Activated T-helper 1 cell treated with anti-CD3 and anti-CD28 coated beads, Interleukin-12 subunit alpha, Interleukin-12 subunit beta, Interleukin-2, Interleukin-4 antibody, amounts not matched to agents 30 ng/mL and 10 ng/mL and 1 ng/mL, durations not matched to agents 14 hours and 24 hours and 36 hours (primary cell): ENCODE results near the gene AQP6. TPM values are rescaled to one million over a fixed set of nuclear protein-coding genes. Genes with fewer than 3 reads are reported as not detected.

Experiments used
- DNase-seq: peaks from one replicate; pipeline ENCODE4 v3.0.0; 2021; ENCODE audit warnings: low spot score
- H3K27ac Mint-ChIP-seq: one replicate; pipeline ENCODE4 v1.8.0; 2021; ENCODE audit warnings: mild to moderate bottlenecking, mixed read lengths
- H3K27me3 Mint-ChIP-seq: one replicate; pipeline ENCODE4 v1.8.0; 2022; ENCODE audit warnings: mild to moderate bottlenecking, moderate library complexity, mixed read lengths; ENCODE audit not compliant: insufficient read depth
- H3K36me3 Mint-ChIP-seq: one replicate; pipeline ENCODE4 v1.8.0; 2021; ENCODE audit warnings: low read depth, mixed read lengths
- H3K4me1 Mint-ChIP-seq: one replicate; pipeline ENCODE4 v1.8.0; 2021; ENCODE audit warnings: low read depth, mixed read lengths
- H3K4me3 Mint-ChIP-seq: one replicate; pipeline ENCODE4 v1.8.0; 2021; ENCODE audit warnings: mild to moderate bottlenecking, moderate library complexity, mixed read lengths
- H3K9me3 Mint-ChIP-seq: one replicate; pipeline ENCODE4 v1.8.0; 2021; ENCODE audit warnings: mixed read lengths
- intact Hi-C: fragments of 100-400 bp; cut with micrococcal nuclease; formaldehyde crosslinking; loops from one replicate; pipeline ENCODE4 v1.15.1; 2024
- total RNA-seq: library from RNA; stranded (reverse); gene quantifications from 2 replicates; pipeline ENCODE4 v1.2.3, GENCODE V29; 2022

Gene AQP6
- total RNA-seq, 1 donor from 2014 or later = not detected

DNA sequence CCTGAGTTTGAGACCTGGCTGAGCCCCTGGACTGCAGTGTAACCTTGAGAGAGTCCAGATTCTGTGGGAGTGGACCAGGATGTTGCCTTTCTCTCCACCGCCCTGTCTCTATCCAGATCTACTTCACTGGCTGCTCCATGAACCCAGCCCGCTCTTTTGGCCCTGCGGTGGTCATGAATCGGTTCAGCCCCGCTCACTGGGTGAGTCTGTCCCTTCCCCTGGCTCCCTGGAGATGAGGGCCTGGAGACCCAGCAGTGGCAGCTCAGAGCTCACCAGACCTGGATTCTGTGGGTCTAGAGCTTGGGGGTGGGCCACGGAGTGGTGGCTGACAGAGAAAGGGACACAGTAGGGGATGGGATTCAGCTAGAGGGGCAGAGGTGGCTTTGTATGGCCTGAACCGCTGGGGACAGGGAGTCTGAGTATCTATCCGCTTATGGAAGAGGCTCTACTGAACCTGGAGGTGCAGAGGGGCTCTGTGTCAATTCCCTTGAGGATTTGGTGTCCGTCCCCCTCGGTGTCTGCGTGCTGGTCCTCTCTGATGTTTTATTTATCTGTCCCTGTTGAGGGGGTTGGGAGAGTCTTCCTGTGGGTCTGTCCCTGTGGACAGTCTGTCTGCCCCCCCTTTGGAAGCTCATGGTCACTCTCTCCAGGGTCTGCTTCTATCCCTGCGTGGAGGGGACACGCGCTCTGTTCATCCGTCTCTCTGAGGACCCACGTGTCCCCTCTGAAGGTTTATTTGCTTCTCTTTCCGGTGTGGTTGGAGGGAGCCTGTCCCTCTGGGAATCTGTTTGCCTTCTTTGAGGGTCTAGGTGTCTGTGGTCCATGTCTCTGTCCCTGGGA is 8.6 kb upstream of the AQP6 start:
- H3K4me1 Mint-ChIP-seq = peaks cover 7% of the 10 kb centered on the region
- DNase-seq = no peak
- H3K27me3 Mint-ChIP-seq = peaks cover 55% of the 10 kb centered on the region
- H3K9me3 Mint-ChIP-seq = no peaks in the 10 kb centered on the region
- no peaks in the 10 kb centered on the region for H3K36me3 Mint-ChIP-seq
- no peak overlapping the region for H3K27ac Mint-ChIP-seq
- no peak overlapping the region for H3K4me3 Mint-ChIP-seq
- intact Hi-C loops = no loop called here

GRCh38 chr12:49964849-49965624 is 7.7 kb upstream of the AQP6 start:
- Mint-ChIP-seq H3K36me3 (no peaks in the 10 kb centered on the region), H3K27ac (no peak overlapping the region), H3K4me3 (no peak overlapping the region), H3K27me3 (peaks cover 46% of the 10 kb centered on the region), H3K4me1 (peaks cover 7% of the 10 kb centered on the region), H3K9me3 (no peaks in the 10 kb centered on the region)
- DNase-seq = no peak
- intact Hi-C loops = loop anchor here (5.0 kb wide), 1 partner anchor 188 kb away; no protein-coding TSS in a partner anchor

DNA sequence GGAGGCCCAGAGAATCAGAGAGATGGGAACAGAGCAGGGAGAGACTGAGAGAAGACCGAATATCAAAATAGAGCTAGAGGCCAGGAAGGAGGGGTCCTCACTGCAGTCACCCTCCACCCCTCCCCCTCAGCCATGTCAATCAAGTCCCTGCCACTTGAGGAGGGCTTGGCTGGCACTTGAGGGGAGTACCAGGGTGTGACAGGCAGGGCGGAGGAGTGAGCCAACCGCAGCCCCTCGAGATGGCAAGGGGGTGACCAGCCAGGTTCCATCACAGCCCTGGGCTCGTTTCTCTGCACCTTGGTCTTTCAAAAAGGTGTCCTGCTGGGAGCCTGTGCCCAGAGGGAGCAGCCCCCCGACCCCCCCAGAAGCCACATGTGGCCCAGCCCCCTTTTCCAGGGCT is 6.9 kb upstream of the AQP6 start:
- Mint-ChIP-seq H3K27ac (no peak overlapping the region), H3K36me3 (no peaks in the 10 kb centered on the region), H3K27me3 (peaks cover 39% of the 10 kb centered on the region), H3K9me3 (no peaks in the 10 kb centered on the region), H3K4me1 (no peaks in the 10 kb centered on the region), H3K4me3 (no peak overlapping the region)
- no peak for DNase-seq
- intact Hi-C loops = loop anchor here (2.0 to 5.0 kb wide), 2 partner anchors 189 to 209 kb away; no protein-coding TSS in a partner anchor

GRCh38 chr12:49966511-49967041 is 6.2 kb upstream of the AQP6 start:
- no peak overlapping the region for H3K27ac Mint-ChIP-seq
- no peak overlapping the region for H3K4me3 Mint-ChIP-seq
- no peaks in the 10 kb centered on the region for H3K36me3 Mint-ChIP-seq
- H3K9me3 Mint-ChIP-seq = no peaks in the 10 kb centered on the region
- no peak for DNase-seq
- peaks cover 37% of the 10 kb centered on the region for H3K27me3 Mint-ChIP-seq
- intact Hi-C loops = loop anchor here (1.0 to 5.0 kb wide), 8 partner anchors 21 to 208 kb away; partner anchors contain the start of gene RACGAP1
- H3K4me1 Mint-ChIP-seq = no peaks in the 10 kb centered on the region

- Mint-ChIP-seq H3K36me3 (no peaks in the 10 kb centered on the region), H3K27me3 (peaks cover 34% of the 10 kb centered on the region), H3K4me3 (peak overlapping the region; percentile 67), H3K27ac (peak overlapping the region; percentile 69), H3K9me3 (no peaks in the 10 kb centered on the region), H3K4me1 (no peaks in the 10 kb centered on the region)
- intact Hi-C loops = loop anchor here (1.0 to 5.0 kb wide), 8 partner anchors 22 to 208 kb away; partner anchors contain the start of gene RACGAP1
- DNase-seq = peak; percentile 83
Observed at GRCh38 chr12:49967042-49967776, 5.5 kb upstream of the AQP6 start.

GRCh38 chr12:49967777-49968250 is 4.9 kb upstream of the AQP6 start:
- Mint-ChIP-seq H3K4me3 (peak overlapping the region; percentile 52), H3K9me3 (no peaks in the 10 kb centered on the region), H3K36me3 (no peaks in the 10 kb centered on the region), H3K4me1 (no peaks in the 10 kb centered on the region), H3K27ac (no peak overlapping the region), H3K27me3 (peaks cover 30% of the 10 kb centered on the region)
- intact Hi-C loops = loop anchor here (1.0 to 5.0 kb wide), 8 partner anchors 23 to 207 kb away; partner anchors contain the start of gene RACGAP1
- DNase-seq = no peak

- Mint-ChIP-seq H3K27me3 (peaks cover 24% of the 10 kb centered on the region), H3K9me3 (no peaks in the 10 kb centered on the region), H3K27ac (no peak overlapping the region), H3K4me1 (no peaks in the 10 kb centered on the region), H3K4me3 (no peak overlapping the region), H3K36me3 (no peaks in the 10 kb centered on the region)
- intact Hi-C loops = loop anchor here (5.0 kb wide), 1 partner anchor 191 kb away; no protein-coding TSS in a partner anchor
- DNase-seq = no peak
Observed at GRCh38 chr12:49968471-49968870, 4.3 kb upstream of the AQP6 start.

GRCh38 chr12:49969027-49969426 is 3.7 kb upstream of the AQP6 start:
- Mint-ChIP-seq H3K9me3 (no peaks in the 10 kb centered on the region), H3K4me1 (no peaks in the 10 kb centered on the region), H3K4me3 (no peak overlapping the region), H3K36me3 (no peaks in the 10 kb centered on the region), H3K27ac (no peak overlapping the region), H3K27me3 (peaks cover 20% of the 10 kb centered on the region)
- intact Hi-C loops = loop anchor here (5.0 kb wide), 1 partner anchor 192 kb away; no protein-coding TSS in a partner anchor
- DNase-seq = no peak

GRCh38 chr12:49969651-49970429 is 2.9 kb upstream of the AQP6 start:
- Mint-ChIP-seq H3K27ac (no peak overlapping the region), H3K36me3 (no peaks in the 10 kb centered on the region), H3K4me3 (no peak overlapping the region), H3K4me1 (no peaks in the 10 kb centered on the region), H3K9me3 (no peaks in the 10 kb centered on the region), H3K27me3 (peaks cover 13% of the 10 kb centered on the region)
- intact Hi-C loops = loop anchor here (5.0 kb wide), 1 partner anchor 193 kb away; no protein-coding TSS in a partner anchor
- no peak for DNase-seq

GRCh38 chr12:49970658-49971057 is 2.1 kb upstream of the AQP6 start:
- H3K9me3 Mint-ChIP-seq = no peaks in the 10 kb centered on the region
- H3K36me3 Mint-ChIP-seq = no peaks in the 10 kb centered on the region
- DNase-seq = no peak
- peaks cover 8% of the 10 kb centered on the region for H3K27me3 Mint-ChIP-seq
- intact Hi-C loops = no loop called here
- no peaks in the 10 kb centered on the region for H3K4me1 Mint-ChIP-seq
- no peak overlapping the region for H3K27ac Mint-ChIP-seq
- H3K4me3 Mint-ChIP-seq = no peak overlapping the region

DNA sequence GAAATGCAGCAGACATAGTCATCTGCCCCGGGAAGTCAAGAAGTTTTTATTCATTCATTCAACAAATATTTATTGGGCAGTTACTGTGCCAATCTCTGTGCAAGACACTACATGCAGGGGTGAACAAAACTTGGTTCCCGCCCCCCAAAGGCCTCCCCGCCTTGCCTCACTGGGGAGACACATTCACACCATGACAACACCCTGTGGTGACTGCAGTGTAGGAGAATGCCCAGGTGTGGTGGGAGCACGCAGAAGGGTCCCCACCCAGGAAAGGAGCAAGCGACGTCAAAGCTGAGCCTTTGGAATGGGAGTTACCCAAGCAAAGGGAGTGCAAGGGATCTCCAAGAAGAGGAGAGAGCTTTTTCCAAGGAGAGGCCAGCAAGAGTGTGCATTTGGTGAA is 1.6 kb upstream of the AQP6 start:
- H3K36me3 Mint-ChIP-seq = no peaks in the 10 kb centered on the region
- intact Hi-C loops = no loop called here
- H3K9me3 Mint-ChIP-seq = no peaks in the 10 kb centered on the region
- no peak for DNase-seq
- H3K27me3 Mint-ChIP-seq = peaks cover 6% of the 10 kb centered on the region
- no peak overlapping the region for H3K4me3 Mint-ChIP-seq
- no peaks in the 10 kb centered on the region for H3K4me1 Mint-ChIP-seq
- no peak overlapping the region for H3K27ac Mint-ChIP-seq
